OCI-LY7 (cell line): Measurements from ENCODE around the gene PRSS33. TPM values are rescaled to one million over a fixed set of nuclear protein-coding genes. Genes with fewer than 3 reads are reported as not detected.

Source experiments
- BruUV-seq: library from RNA; stranded (reverse); fragments of 400-500 nt; replicated peaks from 2 replicates; lab custom pipeline; 2021; lab: Mats Ljungman, UMichigan
- CTCF ChIA-PET: fragments of 300-600 bp; sonication (Branson Sonifier 250); formaldehyde crosslinking; loops from one replicate; lab custom pipeline; 2022; ENCODE audit warnings: antibody characterized with exemption; ENCODE audit not compliant: unreplicated experiment; lab: Charles Lee
- POLR2A ChIA-PET: fragments of 300-600 bp; sonication (Branson Sonifier 250); formaldehyde crosslinking; loops from one replicate; lab custom pipeline; 2022; ENCODE audit warnings: antibody characterized with exemption; lab: Charles Lee
- DNase-seq: peaks from one replicate; pipeline ENCODE4 v3.0.0-alpha.2; 2015; ENCODE audit warnings: low spot score
- H2AFZ ChIP-seq: fragments of 200-600 bp; sonication (generic), shearing (Covaris generic); 2 replicates; pipeline ENCODE4 v1.6.1; 2014; ENCODE audit warnings: mild to moderate bottlenecking, antibody characterized with exemption, low read length, moderate library complexity
- H3K27ac ChIP-seq: fragments of 200-600 bp; sonication (generic); 2 replicates; pipeline ENCODE4 v1.5.1; 2014; ENCODE audit warnings: mixed run types, low read depth, mild to moderate bottlenecking, moderate library complexity, low read length, inconsistent platforms; ENCODE audit not compliant: poor library complexity, severe bottlenecking
- H3K36me3 ChIP-seq: fragments of 200-600 bp; sonication (generic); 2 replicates; pipeline ENCODE4 v1.6.1; 2014; ENCODE audit warnings: mild to moderate bottlenecking, antibody characterized with exemption, low read length, moderate library complexity, mixed read lengths; ENCODE audit not compliant: insufficient read depth
- H3K4me1 ChIP-seq: fragments of 200-600 bp; sonication (generic); 2 replicates; pipeline ENCODE4 v1.5.1; 2014; ENCODE audit warnings: mild to moderate bottlenecking, low read length; ENCODE audit not compliant: insufficient read depth, poor library complexity, severe bottlenecking
- H3K4me2 ChIP-seq: fragments of 200-600 bp; sonication (generic); 2 replicates; pipeline ENCODE4 v1.6.1; 2014; ENCODE audit warnings: mild to moderate bottlenecking, low read length
- H3K4me3 ChIP-seq: fragments of 200-600 bp; sonication (generic); 2 replicates; pipeline ENCODE4 v1.5.1; 2014; ENCODE audit warnings: mild to moderate bottlenecking, low read depth, low read length; ENCODE audit not compliant: poor library complexity, severe bottlenecking
- H3K79me2 ChIP-seq: fragments of 200-600 bp; sonication (generic); 2 replicates; pipeline ENCODE4 v1.6.1; 2016; ENCODE audit warnings: low read depth, mild to moderate bottlenecking, low read length, moderate library complexity, mixed read lengths; ENCODE audit not compliant: insufficient read depth
- H3K9me2 ChIP-seq: fragments of 200-600 bp; sonication (generic); 2 replicates; pipeline ENCODE4 v1.6.1; 2016; ENCODE audit warnings: mild to moderate bottlenecking, low read length, mixed read lengths; ENCODE audit not compliant: insufficient read depth
- H3K9me3 ChIP-seq: fragments of 200-600 bp; sonication (generic); 2 replicates; pipeline ENCODE4 v1.6.1; 2014; ENCODE audit warnings: mild to moderate bottlenecking, mixed run types, low read length, mixed read lengths
- H4K20me1 ChIP-seq: fragments of 200-600 bp; sonication (generic); 2 replicates; pipeline ENCODE4 v1.6.1; 2014; ENCODE audit warnings: mild to moderate bottlenecking, antibody characterized with exemption, low read length, moderate library complexity, mixed read lengths; ENCODE audit not compliant: insufficient read depth
- CTCF ChIP-seq: fragments of 200-600 bp; sonication (generic); conservative IDR thresholded peaks from 2 replicates; pipeline ENCODE4 v1.5.1; 2014; ENCODE audit warnings: mild to moderate bottlenecking, antibody characterized with exemption, low read length, moderate library complexity, mixed read lengths
- EZH2phosphoT487 ChIP-seq: fragments of 200-600 bp; sonication (generic); IDR thresholded peaks from 2 replicates; pipeline ENCODE4 v1.6.1; 2018; ENCODE audit warnings: low read depth, borderline replicate concordance, mild to moderate bottlenecking, mixed run types, antibody characterized with exemption, low read length, moderate library complexity, mixed read lengths
- intact Hi-C: fragments of 100-400 bp; cut with micrococcal nuclease; formaldehyde crosslinking; loops from one replicate; pipeline ENCODE4 v1.10.0; 2022; ENCODE audit not compliant: unreplicated experiment
- total RNA-seq, 2 experiments: library from RNA; depleted of rRNA in 1 of 2; stranded (reverse); fragments of >200 nt in 1 of 2; shearing (Covaris generic) in 1 of 2; gene quantifications; 2 replicates each; pipeline ENCODE4 v1.2.3, GENCODE V29; 2014 to 2022

PRSS33 gene
- total RNA-seq, 2 experiments from 2014 or later: not detected

GRCh38 chr16:2784358-2785100 is 2.8 kb downstream of the PRSS33 start:
- H2AFZ ChIP-seq: no peak overlapping the region
- H4K20me1 ChIP-seq: no peaks in the 10 kb centered on the region
- POLR2A ChIA-PET: no interaction called here
- no peak overlapping the region for H3K27ac ChIP-seq
- H3K9me3 ChIP-seq: no peaks in the 10 kb centered on the region
- H3K4me1 ChIP-seq: no peaks in the 10 kb centered on the region
- H3K4me3 ChIP-seq: no peak overlapping the region
- no TSS peak for BruUV-seq
- no peak for DNase-seq
- TF ChIP-seq CTCF (no peak), EZH2phosphoT487 (no peak)
- H3K4me2 ChIP-seq: no peak overlapping the region
- no peaks in the 10 kb centered on the region for H3K79me2 ChIP-seq
- no peaks in the 10 kb centered on the region for H3K36me3 ChIP-seq
- no peaks in the 10 kb centered on the region for H3K9me2 ChIP-seq
- intact Hi-C loops: no loop called here
- CTCF ChIA-PET: no interaction called here

- no TSS peak for BruUV-seq
- no peak for DNase-seq
- no peak overlapping the region for H3K4me2 ChIP-seq
- H4K20me1 ChIP-seq: no peaks in the 10 kb centered on the region
- ChIA-PET POLR2A (no interaction called here), CTCF (no interaction called here)
- no peaks in the 10 kb centered on the region for H3K79me2 ChIP-seq
- H2AFZ ChIP-seq: no peak overlapping the region
- no peak overlapping the region for H3K27ac ChIP-seq
- intact Hi-C loops: no loop called here
- H3K4me3 ChIP-seq: no peak overlapping the region
- H3K36me3 ChIP-seq: no peaks in the 10 kb centered on the region
- H3K9me2 ChIP-seq: no peaks in the 10 kb centered on the region
- no peaks in the 10 kb centered on the region for H3K4me1 ChIP-seq
- H3K9me3 ChIP-seq: no peaks in the 10 kb centered on the region
- no peak for TF ChIP-seq EZH2phosphoT487
- TF ChIP-seq CTCF: no peak
Observed at GRCh38 chr16:2783581-2784357, 3.6 kb downstream of the PRSS33 start.
